Heart right ventricle (tissue), 16 donors: ENCODE data around the gene C1D. TPM values are rescaled to one million over a fixed set of nuclear protein-coding genes. Genes with fewer than 3 reads are reported as not detected.
"Not testable (repeated sequence)": the region's sequence is repeated elsewhere in the genome, so short reads cannot be mapped to it uniquely, and the experiment has no call there.

ENCODE experiments used
- ATAC-seq, 8 donors: fragments of 200-7000 bp; cut with Tn5 transposase; one replicate each; pipeline ENCODE4 v1.9.1; 2020; ENCODE audit warnings: mild to moderate bottlenecking in 8 of 8, moderate library complexity in 8 of 8, moderate number of reproducible peaks in 1 of 8
- DNase-seq, 2 donors: peaks; one replicate each; pipeline ENCODE4 v3.0.0-alpha.2; 2020
- H3K27ac ChIP-seq, 10 donors: fragments of 200-600 bp; sonication (generic) in 2 of 10; one replicate each; pipeline versions ENCODE4 v1.5.0 to v1.8.0; 2020 to 2022; ENCODE audit warnings: mild to moderate bottlenecking in 3 of 10
- H3K27me3 ChIP-seq, 7 donors: fragments of 200-600 bp; one replicate each; pipeline ENCODE4 v1.8.0; 2021 to 2022; ENCODE audit warnings: mild to moderate bottlenecking in 2 of 7
- H3K36me3 ChIP-seq, 9 donors: fragments of 200-600 bp; sonication (generic) in 1 of 9; one replicate each; pipeline versions ENCODE4 v1.5.0 to v1.8.0; 2020 to 2022; ENCODE audit warnings: mild to moderate bottlenecking in 2 of 9
- H3K4me1 ChIP-seq, 9 donors: fragments of 200-600 bp; sonication (generic) in 1 of 9; one replicate each; pipeline versions ENCODE4 v1.5.0 to v1.8.0; 2020 to 2022; ENCODE audit warnings: mild to moderate bottlenecking in 4 of 9
- H3K4me3 ChIP-seq, 10 donors: fragments of 200-600 bp; sonication (generic) in 2 of 10; one replicate each; pipeline versions ENCODE4 v1.5.0 to v1.8.0; 2020 to 2022; ENCODE audit warnings: mild to moderate bottlenecking in 7 of 10, moderate library complexity in 2 of 10
- H3K9me3 ChIP-seq, 11 donors: fragments of 200-600 bp in 10 of 11; sonication (generic) in 2 of 11; one replicate each; pipeline versions ENCODE4 v1.5.0 to v1.8.0; 2013 to 2022; ENCODE audit warnings: mild to moderate bottlenecking in 2 of 11, control low read depth in 1 of 11, moderate library complexity in 1 of 11
- CTCF ChIP-seq, 9 donors: fragments of 200-600 bp; sonication (generic) in 2 of 9; IDR thresholded peaks; one replicate each; pipeline versions ENCODE4 v1.5.0 to v1.8.0; 2021 to 2022; ENCODE audit warnings: antibody characterized with exemption in 9 of 9, mild to moderate bottlenecking in 5 of 9, moderate library complexity in 1 of 9
- WGBS, 2 donors: extraction: QIAGEN DNeasy Blood & Tissue Kit; methylation state at CpG; one replicate each; pipeline ENCODE4 v1.1.7; 2013; ENCODE audit warnings: inconsistent platforms in 1 of 2; 5-methylcytosine and 5-hydroxymethylcytosine counted together
- intact Hi-C, 10 donors: fragments of 100-400 bp; cut with DNase I; formaldehyde crosslinking; loops; one replicate each; pipeline versions ENCODE4 v1.11.1 to v1.14.2; 2022
- polyA plus RNA-seq, 2 donors: library from polyadenylated mRNA; stranded (reverse); fragments of 200-250 nt; gene quantifications; one replicate each; pipeline ENCODE4 v1.2.3, GENCODE V29; 2013
- total RNA-seq, 10 donors: library from RNA; stranded (reverse); fragmentation: NEBNext Ultra II Directional in 3 of 10; extraction: Animal tissue kit (Norgen Biotek cat#: 25700) in 3 of 10; gene quantifications; one replicate each; pipeline versions ENCODE4 v1.2.1 to v1.2.4, GENCODE V29; 2021 to 2023
- donor health status: Arrhythmogenic right ventricular cardiomyopathy.
- donor health status: ischemic (EF 13 %, LVEDD 7.1; RV severe dilation, severe dysfunction).
- donor health status: healthy with polysubstance abuse.
- donor health status: DM: no; HTN: yes; CAD: no.
- donor health status: DM: no; HTN: no; CAD: no.
- donor health status: ischemic (EF 25% LVEDD 6.9; RV normal size, moderate dysfunction).
- donor health status: ischemic (EF 25% LVEDD 5.7; RV mildly dilated, moderate dysfunction).
- donor health status: healthy.
- donor health status: DM: yes; HTN: yes; CAD: no.
- donor health status: Ischemic cardiomyopathy.
- donor health status: ischemic (EF 35%, LVEDD 5.7; RV mildly dilated, moderate dysfunction).
- donor health status: nonischemic (EF 11% LVEDD 7.7; RV severe dilation, severe dysfunction).
- donor health status: DM: yes; HTN: yes; CAD: no.
- donor health status: PGD.
- donor health status: ischemic (EF 29% LVEDD 5.4; RV normal size, mild dysfunction).
- donor health status: nonischemic (EF 23%, LVEDD 6.1; RV moderate dilation, normal function).

Gene C1D
- total and polyA plus RNA-seq, 12 donors: 7.4 to 25.2 (median 14.5) TPM

DNA sequence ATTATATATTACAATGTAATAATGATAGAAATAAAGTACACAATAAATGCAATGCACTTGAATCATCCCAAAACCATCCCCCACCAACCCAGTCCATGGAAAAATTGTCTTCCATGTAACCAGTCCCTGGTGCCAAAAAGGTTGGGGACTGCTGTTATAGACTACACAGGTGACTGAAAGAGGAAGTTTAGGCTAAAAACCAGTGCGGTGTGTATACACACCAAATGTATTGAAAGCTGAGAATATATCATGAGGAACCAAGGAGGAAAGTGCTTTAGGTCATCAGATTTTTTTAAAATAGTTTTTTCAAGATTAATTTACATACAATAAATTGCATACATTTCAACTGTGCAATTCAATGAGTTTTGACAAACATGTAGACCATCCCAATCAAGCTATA lies 20.5 kb upstream of the C1D start:
- no peak overlapping the region for H3K4me3 ChIP-seq
- ATAC-seq (no peak), DNase-seq (no peak)
- H3K27me3 ChIP-seq: no peaks in the 10 kb centered on the region
- no peak overlapping the region for H3K27ac ChIP-seq
- 88 to 100% methylated on average over 1 of the region's 1 CpG for WGBS, 2 donors
- TF ChIP-seq CTCF (IDR thresholded peaks at IDR 0.05): no peak
- no peaks in the 10 kb centered on the region for H3K9me3 ChIP-seq
- H3K4me1 ChIP-seq: no peaks in the 10 kb centered on the region
- no peaks in the 10 kb centered on the region for H3K36me3 ChIP-seq
- intact Hi-C loops: no loop called here

- no peak for DNase-seq
- H3K4me3 ChIP-seq: no peak overlapping the region
- H3K27me3 ChIP-seq: no peaks in the 10 kb centered on the region
- no peaks in the 10 kb centered on the region for H3K9me3 ChIP-seq
- no peak overlapping the region for H3K27ac ChIP-seq
- WGBS, 2 donors: 88 to 90% methylated on average over 6 of the region's 6 CpGs
- TF ChIP-seq CTCF (IDR thresholded peaks at IDR 0.05): no peak
- no peaks in the 10 kb centered on the region for H3K36me3 ChIP-seq
- H3K4me1 ChIP-seq: no peaks in the 10 kb centered on the region
- intact Hi-C loops: no loop called here
- ATAC-seq: no peak
These were observed 11.2 kb upstream of the C1D start for GRCh38 chr2:68074050-68074449.

DNA sequence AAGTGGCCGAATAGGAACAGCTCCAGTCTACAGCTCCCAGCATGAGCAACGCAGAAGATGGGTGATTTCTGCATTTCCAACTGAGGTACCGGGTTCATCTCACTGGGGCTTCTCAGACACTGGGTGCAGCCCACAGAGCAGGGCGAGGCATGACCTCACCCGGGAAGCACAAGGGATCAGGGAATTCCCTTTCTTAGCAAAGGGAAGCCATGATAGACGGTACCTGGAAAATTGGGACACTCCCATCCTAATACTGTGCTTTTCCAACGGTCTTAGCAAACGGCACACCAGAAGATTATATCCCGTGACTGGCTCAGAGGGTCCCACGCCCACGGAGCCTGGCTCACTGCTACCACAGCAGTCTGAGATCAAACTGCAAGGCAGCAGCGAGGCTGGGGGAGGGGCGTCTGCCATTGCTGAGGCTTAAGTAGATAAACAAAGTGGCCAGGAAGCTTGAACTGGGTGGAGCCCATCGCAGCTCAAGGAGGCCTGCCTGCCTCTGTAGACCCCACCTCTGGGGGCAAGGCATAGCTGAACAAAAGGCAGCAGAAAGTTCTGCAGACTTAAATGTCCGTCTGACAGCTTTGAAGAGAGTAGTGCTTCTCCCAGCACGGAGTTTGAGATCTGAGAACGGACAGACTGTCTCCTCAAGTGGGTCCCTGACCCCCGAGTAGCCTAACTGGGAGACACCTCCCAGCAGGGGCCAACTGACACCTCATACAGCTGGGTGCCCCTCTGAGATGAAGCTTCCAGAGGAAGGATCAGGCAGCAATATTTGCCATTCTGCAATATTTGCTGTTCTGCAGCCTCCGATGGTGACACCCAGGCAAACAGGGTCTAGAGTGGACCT lies 1.2 kb upstream of the C1D start:
- Histone ChIP-seq H3K27ac (peak overlapping the region in 1 of 10 donors; percentile 88), H3K4me3 (peak overlapping the region in 7 of 10 donors; percentile 7 to 96 (median 85)), H3K4me1 (peaks cover 0 to 43% (median 35%) of the 10 kb centered on the region in 9 donors)
- ATAC-seq, intact Hi-C loops, H3K9me3 ChIP-seq, H3K36me3 ChIP-seq, H3K27me3 ChIP-seq: not testable (repeated sequence)
- DNase-seq: peak in 1 of 2 donors; percentile 14
- 63 to 65% methylated on average over 19 of the region's 19 CpGs for WGBS, 2 donors

GRCh38 chr2:68060652-68061051 lies 2.2 kb downstream of the C1D start:
- peaks cover 0 to 54% (median 39%) of the 10 kb centered on the region in 9 donors for H3K4me1 ChIP-seq
- intact Hi-C loops: no loop called here
- ATAC-seq: no peak
- peaks cover 0 to under 1% (median 0%) of the 10 kb centered on the region in 11 donors for H3K9me3 ChIP-seq
- TF ChIP-seq CTCF (IDR thresholded peaks at IDR 0.05): no peak
- no peak for DNase-seq
- no peaks in the 10 kb centered on the region for H3K36me3 ChIP-seq
- H3K27me3 ChIP-seq: no peaks in the 10 kb centered on the region
- H3K27ac ChIP-seq: no peak overlapping the region
- H3K4me3 ChIP-seq: no peak overlapping the region
- 90 to 91% methylated on average over 5 of the region's 5 CpGs for WGBS, 2 donors
